OCI-LY1 (cell line): ENCODE data around the gene ST3GAL3.

Experiments
- CTCF ChIP-seq: fragments of 200-600 bp; sonication (generic), shearing (Covaris generic); IDR thresholded peaks from 2 replicates; pipeline ENCODE4 v1.5.1; 2017; ENCODE audit warnings: mild to moderate bottlenecking, antibody characterized with exemption, low read length, moderate library complexity, mixed read lengths
- EZH2 ChIP-seq: fragments of 200-600 bp; sonication (generic), shearing (Covaris generic); IDR thresholded peaks from 2 replicates; pipeline ENCODE4 v1.8.0; 2017; ENCODE audit warnings: borderline replicate concordance, mixed run types, mild to moderate bottlenecking, antibody characterized with exemption, low read length, moderate library complexity, mixed read lengths

GRCh38 chr1:43750083-43750482 is 42.7 kb downstream of the ST3GAL3 start:
- TF ChIP-seq CTCF, result no peak
- no peak for TF ChIP-seq EZH2
